NCI-H345 treated with DMSO at 0.1 percent for 48 hours (cell line): ENCODE results near the gene RGS6.

Experiments used
- DNase-seq: peaks from one replicate; lab custom pipeline; 2025; ENCODE audit not compliant: unreplicated experiment; lab: John Stamatoyannopoulos, UW

Gene RGS6

DNA sequence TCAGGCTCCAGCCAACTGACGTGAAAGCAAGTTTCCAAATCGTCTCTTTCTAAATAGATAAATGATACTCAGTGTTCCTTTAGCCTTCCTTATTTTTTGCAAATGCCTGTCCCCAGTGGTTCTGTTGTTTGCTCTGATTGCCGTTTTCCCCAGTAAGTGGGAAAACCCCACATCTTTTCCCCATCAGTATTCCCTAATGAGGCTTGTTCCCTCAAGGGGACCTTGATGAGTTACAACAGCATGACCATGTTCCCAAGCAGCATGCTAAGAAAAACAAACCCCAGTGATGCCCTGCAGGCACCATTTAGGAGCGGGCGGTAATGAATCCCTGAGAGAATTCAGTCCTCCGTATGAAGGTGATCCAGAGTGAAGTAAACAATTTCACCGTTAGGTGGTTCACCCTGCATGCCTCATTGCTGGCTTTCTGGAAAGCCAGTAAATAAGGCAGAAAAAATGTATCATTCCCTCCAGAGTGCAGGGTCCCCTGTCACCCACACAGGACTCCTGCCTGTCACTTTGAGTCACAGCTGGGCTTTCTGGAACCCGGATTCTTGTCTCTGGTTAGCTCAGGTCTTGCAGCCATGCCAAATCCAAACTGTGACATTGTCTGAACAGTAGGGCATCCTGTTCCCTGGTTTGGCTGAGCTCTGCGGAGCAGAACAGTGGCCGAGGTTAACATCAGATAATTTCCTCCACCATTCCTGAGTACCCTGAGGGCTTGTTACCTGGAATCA lies 222.6 kb downstream of the RGS6 start:
- DNase-seq = no peak

- no peak for DNase-seq
Observed at GRCh38 chr14:72155379-72155993, 223.3 kb downstream of the RGS6 start.

GRCh38 chr14:72164420-72165228 lies 232.4 kb downstream of the RGS6 start:
- DNase-seq = no peak

- no peak for DNase-seq
Observed at GRCh38 chr14:72165229-72165698, 233.0 kb downstream of the RGS6 start.

- no peak for DNase-seq
Observed at GRCh38 chr14:72169521-72169920, 237.3 kb downstream of the RGS6 start.

- no peak for DNase-seq
Observed at GRCh38 chr14:72172049-72172448, 239.8 kb downstream of the RGS6 start.

GRCh38 chr14:72172597-72172996 lies 240.4 kb downstream of the RGS6 start:
- no peak for DNase-seq

DNA sequence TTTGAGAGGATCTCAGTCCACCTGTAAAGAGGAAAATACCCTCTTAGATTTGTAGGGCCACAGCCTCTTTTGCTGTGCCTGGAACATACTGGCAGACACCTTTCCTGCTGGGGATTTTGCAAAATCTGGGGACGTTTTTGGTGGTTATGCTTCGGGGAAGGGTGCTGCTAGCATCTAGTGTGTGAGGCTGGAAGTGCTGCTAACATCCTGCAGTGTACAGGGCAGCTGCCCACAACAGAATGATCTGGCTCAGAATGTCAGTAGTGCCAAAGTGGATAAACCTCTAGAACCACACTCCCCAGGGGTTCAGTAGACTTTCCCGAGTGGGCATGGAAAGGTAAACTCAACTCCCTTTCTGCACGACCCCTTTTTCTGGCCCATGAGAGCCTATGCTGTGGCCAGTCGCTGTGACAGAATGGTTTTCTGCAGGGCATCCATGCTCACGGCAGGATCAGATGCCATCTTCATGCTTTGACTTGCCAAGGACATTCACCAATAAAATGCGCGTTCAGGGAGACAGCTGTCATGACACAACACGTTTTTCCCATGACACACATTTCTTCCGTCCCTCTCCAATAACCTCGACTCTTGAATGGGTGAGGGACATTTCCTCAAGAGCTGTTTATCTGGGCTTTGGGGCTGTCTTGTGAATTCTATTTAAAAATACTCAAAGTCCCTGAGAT lies 240.9 kb downstream of the RGS6 start:
- DNase-seq = no peak

DNA sequence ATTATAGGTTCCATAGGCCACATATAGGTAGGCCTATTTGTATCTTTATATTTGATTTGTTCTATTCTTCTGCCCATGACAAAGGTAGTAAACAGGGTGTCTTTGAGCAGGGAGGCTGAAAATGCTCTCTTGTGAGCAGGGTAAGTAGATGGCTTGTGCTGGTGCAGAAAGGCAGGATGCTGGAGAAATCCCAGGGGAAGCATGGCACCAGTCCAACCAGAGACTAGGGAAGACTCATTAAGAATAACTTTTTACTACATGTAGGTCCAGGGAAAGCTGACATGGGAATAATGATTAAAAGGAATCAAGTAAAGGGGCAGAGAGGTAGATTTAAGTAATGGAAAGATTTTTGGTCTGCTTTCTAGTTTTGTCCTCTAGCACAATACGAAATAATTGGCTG lies 245.0 kb downstream of the RGS6 start:
- DNase-seq = no peak

GRCh38 chr14:72178517-72178916 lies 246.3 kb downstream of the RGS6 start:
- no peak for DNase-seq

- DNase-seq = no peak
Observed at GRCh38 chr14:72182708-72183432, 250.6 kb downstream of the RGS6 start.

DNA sequence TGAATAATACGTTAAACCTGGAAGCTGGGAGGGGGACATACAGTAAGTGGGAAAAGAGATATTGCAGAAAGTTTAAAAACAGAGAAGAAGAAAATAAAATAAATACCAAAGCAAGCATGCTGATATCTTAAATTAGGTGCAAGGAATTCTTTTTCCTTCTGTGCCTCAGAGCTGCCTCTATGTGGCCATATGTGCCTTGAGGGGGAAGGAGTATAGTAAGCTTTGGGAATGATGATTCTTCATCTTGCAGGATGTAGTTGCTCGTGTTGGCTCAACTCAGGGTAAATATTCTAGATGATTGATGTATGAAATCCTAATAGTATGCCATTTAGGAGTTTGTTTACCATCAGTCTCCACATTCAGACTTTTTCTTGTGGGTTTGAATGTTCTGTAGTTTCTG lies 251.4 kb downstream of the RGS6 start:
- no peak for DNase-seq

GRCh38 chr14:72186523-72186922 lies 254.3 kb downstream of the RGS6 start:
- no peak for DNase-seq

- DNase-seq = no peak
Observed at GRCh38 chr14:72196237-72197015, 264.2 kb downstream of the RGS6 start.

DNA sequence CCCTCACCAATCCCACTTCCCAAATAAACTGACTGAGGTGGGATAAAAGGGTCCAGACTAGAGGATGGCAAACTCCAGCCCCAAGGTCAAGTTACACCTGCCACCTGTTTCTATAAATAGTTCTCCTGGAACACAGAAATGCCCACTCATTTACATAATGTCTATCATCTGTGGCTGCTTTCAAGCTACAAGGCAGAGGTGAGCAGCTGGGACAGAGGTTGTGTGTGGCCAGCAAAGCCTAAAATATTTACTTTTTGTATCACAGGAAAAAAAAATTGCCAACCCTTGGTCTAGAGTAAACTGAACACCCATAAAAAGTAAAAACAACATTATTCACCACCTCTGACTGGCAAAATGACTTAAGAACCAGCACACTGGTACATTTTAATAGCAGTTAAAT lies 269.4 kb downstream of the RGS6 start:
- no peak for DNase-seq

DNA sequence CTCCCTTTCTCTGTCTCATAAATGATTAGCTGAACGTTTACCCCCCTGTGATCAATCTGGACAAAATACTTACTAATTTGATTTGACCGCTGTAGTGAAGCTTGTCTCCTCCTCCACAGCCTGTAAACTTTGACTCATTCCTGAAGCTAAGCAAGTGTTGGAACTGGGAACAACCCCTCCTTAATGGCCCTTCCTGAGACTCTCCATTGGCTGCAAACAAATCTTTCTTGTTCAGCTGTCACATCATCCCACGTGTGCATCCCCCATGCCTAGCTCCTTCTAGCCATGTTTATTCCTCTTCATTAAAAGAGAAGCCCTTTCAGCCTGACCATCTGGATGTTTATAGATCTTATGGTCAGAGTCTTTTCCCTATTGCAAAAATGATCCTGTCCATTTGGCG lies 281.2 kb downstream of the RGS6 start:
- DNase-seq = no peak

DNA sequence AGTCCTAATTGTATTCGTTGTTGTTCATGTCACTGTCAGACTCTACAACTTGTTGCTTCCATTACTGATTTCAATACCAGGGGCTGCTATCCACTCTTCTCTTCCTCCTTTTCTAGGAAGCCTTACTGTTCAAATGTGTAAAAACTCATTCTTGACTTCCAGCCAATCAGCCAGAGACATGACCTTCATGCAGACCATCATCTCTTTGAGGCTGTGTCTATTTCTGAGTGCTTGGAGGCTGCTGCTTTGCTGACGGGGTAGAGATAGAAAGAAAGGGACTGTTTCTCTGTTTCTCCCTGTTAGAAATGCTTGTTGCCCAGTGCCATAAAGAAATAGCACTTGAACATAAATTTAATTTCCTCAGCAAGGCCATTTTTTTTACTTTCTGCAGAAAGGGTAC lies 282.9 kb downstream of the RGS6 start:
- DNase-seq = no peak

- no peak for DNase-seq
Observed at GRCh38 chr14:72217135-72217534, 284.9 kb downstream of the RGS6 start.

DNA sequence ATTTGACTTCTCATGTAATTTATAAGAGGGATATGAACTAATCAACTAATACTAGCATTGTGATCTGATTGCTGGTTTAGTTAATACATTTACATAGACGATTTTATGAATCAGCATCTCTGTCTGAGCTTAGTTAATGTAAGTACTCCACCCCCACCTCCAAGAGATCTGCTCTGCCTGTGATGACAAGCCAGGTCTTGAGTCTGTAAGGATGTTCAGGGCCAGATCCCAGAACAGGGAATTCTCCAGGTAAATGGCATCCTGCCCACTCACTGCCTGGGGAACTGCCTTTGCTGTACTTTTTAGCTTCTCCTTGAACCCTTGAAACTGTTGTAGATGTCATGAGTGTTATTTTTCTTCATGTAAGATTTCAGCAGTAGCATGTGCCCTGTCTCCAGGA lies 289.8 kb downstream of the RGS6 start:
- no peak for DNase-seq

GRCh38 chr14:72236629-72237028 lies 304.4 kb downstream of the RGS6 start:
- DNase-seq = no peak
